Neuronal stem cell (in vitro differentiated cells): ENCODE data around the gene EFTUD2.
"Not testable (repeated sequence)": the region's sequence is repeated elsewhere in the genome, so short reads cannot be mapped to it uniquely, and the experiment has no call there.

Source experiments
- DNase-seq: peaks from one replicate; pipeline ENCODE4 v3.0.0-alpha.2; 2013; ENCODE audit warnings: low spot score
- H2AFZ ChIP-seq: one replicate; pipeline ENCODE4 v1.6.1; 2013; ENCODE audit warnings: mild to moderate bottlenecking, low read length, inconsistent platforms
- H2AK5ac ChIP-seq: 2 replicates; pipeline ENCODE4 v1.6.1; 2013; ENCODE audit warnings: low read depth, mild to moderate bottlenecking, inconsistent platforms, low read length, moderate library complexity, mixed read lengths
- H2BK120ac ChIP-seq: 2 replicates; pipeline ENCODE4 v1.6.1; 2013; ENCODE audit warnings: low read depth, mild to moderate bottlenecking, inconsistent platforms, low read length, moderate library complexity, mixed read lengths
- H2BK12ac ChIP-seq: one replicate; pipeline ENCODE4 v1.6.1; 2013; ENCODE audit warnings: low read length, inconsistent platforms
- H2BK15ac ChIP-seq: 2 replicates; pipeline ENCODE4 v1.6.1; 2013; ENCODE audit warnings: mild to moderate bottlenecking, low read length, inconsistent platforms, mixed read lengths
- H2BK5ac ChIP-seq: one replicate; pipeline ENCODE4 v1.6.1; 2013; ENCODE audit warnings: inconsistent platforms, mild to moderate bottlenecking, low read length, moderate library complexity
- H3K14ac ChIP-seq: one replicate; pipeline ENCODE4 v1.6.1; 2013; ENCODE audit warnings: low read length, inconsistent platforms
- H3K18ac ChIP-seq: 2 replicates; pipeline ENCODE4 v1.6.1; 2013; ENCODE audit warnings: low read length, inconsistent platforms
- H3K23ac ChIP-seq: 2 replicates; pipeline ENCODE4 v1.6.1; 2013; ENCODE audit warnings: low read depth, mild to moderate bottlenecking, mixed read lengths, low read length, inconsistent platforms; ENCODE audit not compliant: poor library complexity
- H3K27ac ChIP-seq: replicated peaks from 3 replicates; pipeline ENCODE4 v1.5.1; 2013; ENCODE audit warnings: low read length, inconsistent platforms
- H3K27me3 ChIP-seq, 3 experiments: 2 replicates each; pipeline ENCODE4 v1.6.1; 2013; ENCODE audit warnings: low read length in 3 of 3, mild to moderate bottlenecking in 2 of 3, inconsistent platforms in 1 of 3, low read depth in 1 of 3, mixed read lengths in 1 of 3, moderate library complexity in 1 of 3; ENCODE audit not compliant: control insufficient read depth in 3 of 3, insufficient read depth in 3 of 3
- H3K36me3 ChIP-seq, 2 donors: replicated peaks in 1 of 2; 2 replicates each; pipeline ENCODE4 v1.6.1; 2013; ENCODE audit warnings: low read length in 2 of 2; ENCODE audit not compliant: control insufficient read depth in 2 of 2, insufficient read depth in 2 of 2
- H3K4ac ChIP-seq: 2 replicates; pipeline ENCODE4 v1.6.1; 2013; ENCODE audit warnings: inconsistent platforms, mild to moderate bottlenecking, low read length, moderate library complexity
- H3K4me1 ChIP-seq, 2 donors: 1 replicate in 1 of 2; 2 replicates in 1 of 2; pipeline ENCODE4 v1.6.1; 2013; ENCODE audit warnings: low read length in 2 of 2, low read depth in 1 of 2; ENCODE audit not compliant: control insufficient read depth in 2 of 2, insufficient read depth in 1 of 2
- H3K4me2 ChIP-seq: one replicate; pipeline ENCODE4 v1.6.1; 2013; ENCODE audit warnings: mild to moderate bottlenecking, low read length, inconsistent platforms; ENCODE audit not compliant: insufficient read depth, poor library complexity, severe bottlenecking
- H3K4me3 ChIP-seq, 2 donors: 2 replicates each; pipeline ENCODE4 v1.5.1; 2013; ENCODE audit warnings: low read length in 2 of 2, mild to moderate bottlenecking in 2 of 2, inconsistent platforms in 1 of 2, moderate library complexity in 1 of 2
- H3K79me1 ChIP-seq: one replicate; pipeline ENCODE4 v1.6.1; 2013; ENCODE audit warnings: low read depth, mild to moderate bottlenecking, inconsistent platforms, low read length, moderate library complexity
- H3K9ac ChIP-seq: one replicate; pipeline ENCODE4 v1.6.1; 2013; ENCODE audit warnings: mild to moderate bottlenecking, low read depth, low read length, inconsistent platforms; ENCODE audit not compliant: poor library complexity
- H3K9me3 ChIP-seq, 2 donors: replicated peaks in 1 of 2; 2 replicates each; pipeline versions ENCODE3 to v1.6.1; 2013; ENCODE audit warnings: low read length in 2 of 2, mild to moderate bottlenecking in 2 of 2, inconsistent platforms in 1 of 2, low read depth in 1 of 2, mixed read lengths in 1 of 2, moderate library complexity in 1 of 2; ENCODE audit not compliant: control insufficient read depth in 2 of 2, insufficient read depth in 1 of 2
- H4K8ac ChIP-seq: one replicate; pipeline ENCODE4 v1.6.1; 2013; ENCODE audit warnings: low read depth, mild to moderate bottlenecking, inconsistent platforms, low read length, moderate library complexity
- H4K91ac ChIP-seq: one replicate; pipeline ENCODE4 v1.6.1; 2013; ENCODE audit warnings: low read length, low read depth, mild to moderate bottlenecking, inconsistent platforms; ENCODE audit not compliant: poor library complexity
- WGBS, 2 donors: extraction: QIAGEN DNeasy Blood & Tissue Kit; methylation state at CpG; one replicate each; pipeline ENCODE4 v1.1.7; 2013; ENCODE audit warnings: missing lambda C conversion rate in 2 of 2, mixed read lengths in 1 of 2; ENCODE audit not compliant: insufficient read length in 2 of 2, insufficient replicate concordance in 1 of 2; ENCODE audit errors: extremely low coverage in 2 of 2; 5-methylcytosine and 5-hydroxymethylcytosine counted together

EFTUD2 gene

DNA sequence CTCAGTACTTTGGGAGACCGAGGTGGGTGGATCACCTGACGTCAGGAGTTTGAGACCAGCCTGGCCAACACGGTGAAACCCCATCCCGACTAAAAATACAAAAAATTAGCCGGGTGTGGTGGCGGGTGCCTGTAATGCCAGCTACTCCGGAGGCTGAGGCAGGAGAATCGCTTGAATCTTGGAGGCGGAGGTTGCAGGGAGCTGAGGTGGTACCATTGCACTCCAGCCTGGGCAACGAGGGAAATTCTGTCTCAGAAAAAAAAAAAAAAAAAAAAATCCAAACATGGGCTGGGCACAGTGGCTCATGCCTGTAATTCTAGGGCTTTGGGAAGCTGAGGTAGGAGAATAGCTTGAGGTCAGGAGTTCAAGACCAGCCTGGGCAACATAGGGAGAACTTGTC is 46.4 kb upstream of the EFTUD2 start:
- H2AFZ ChIP-seq, H4K8ac ChIP-seq, H3K9me3 ChIP-seq, H3K27ac ChIP-seq, H2BK12ac ChIP-seq, H3K4me3 ChIP-seq, H3K14ac ChIP-seq, H2AK5ac ChIP-seq, H3K79me1 ChIP-seq, DNase-seq, H3K23ac ChIP-seq, H3K4ac ChIP-seq, H2BK15ac ChIP-seq, H4K91ac ChIP-seq, H2BK120ac ChIP-seq, H3K18ac ChIP-seq, H3K9ac ChIP-seq, H3K4me2 ChIP-seq, H3K4me1 ChIP-seq, H3K27me3 ChIP-seq, H2BK5ac ChIP-seq: not testable (repeated sequence)
- H3K36me3 ChIP-seq = peaks cover 8 to 55% of the 10 kb centered on the region in 2 donors
- WGBS, 2 donors = no CpG with 5 or more reads among the region's 10 CpGs

DNA sequence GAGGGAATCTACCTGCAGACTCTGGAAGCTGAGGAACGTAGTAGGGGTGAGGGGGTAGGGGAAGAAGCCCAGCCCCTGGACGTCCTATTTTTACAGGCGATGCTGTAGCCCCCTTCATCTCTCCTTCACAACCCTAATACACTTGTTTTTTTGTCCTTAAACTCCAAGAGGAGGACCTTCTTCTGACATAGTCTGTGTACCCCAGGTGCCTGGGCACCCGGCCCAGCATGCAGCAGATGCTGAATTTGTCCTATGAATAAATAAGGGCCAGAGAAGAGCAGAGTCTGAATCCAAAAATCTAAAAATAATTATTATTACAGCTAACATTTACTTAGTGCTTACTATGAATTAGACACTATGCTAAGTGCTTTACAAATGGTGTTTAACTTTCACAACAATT is 43.2 kb upstream of the EFTUD2 start:
- no CpG with 5 or more reads among the region's 4 CpGs for WGBS, 2 donors
- Histone ChIP-seq H3K4me2 (no peak overlapping the region), H3K27ac (no peak overlapping the region), H3K9me3 (peaks cover 1 to 16% of the 10 kb centered on the region in 2 donors), H2BK15ac (no peak overlapping the region), H2AFZ (no peak overlapping the region), H2AK5ac (no peak overlapping the region), H2BK120ac (no peak overlapping the region), H4K91ac (no peak overlapping the region), H3K4me1 (peaks cover 0 to 3% of the 10 kb centered on the region in 2 donors), H3K4me3 (no peak overlapping the region), H2BK12ac (no peak overlapping the region), H4K8ac (no peak overlapping the region), H3K36me3 (peaks cover 13 to 83% of the 10 kb centered on the region in 2 donors), H2BK5ac (no peak overlapping the region), H3K79me1 (peaks cover 5% of the 10 kb centered on the region), H3K27me3 (no peaks in the 10 kb centered on the region), H3K4ac (no peak overlapping the region), H3K9ac (no peak overlapping the region), H3K23ac (no peak overlapping the region), H3K18ac (no peak overlapping the region), H3K14ac (no peak overlapping the region)
- DNase-seq = no peak

DNA sequence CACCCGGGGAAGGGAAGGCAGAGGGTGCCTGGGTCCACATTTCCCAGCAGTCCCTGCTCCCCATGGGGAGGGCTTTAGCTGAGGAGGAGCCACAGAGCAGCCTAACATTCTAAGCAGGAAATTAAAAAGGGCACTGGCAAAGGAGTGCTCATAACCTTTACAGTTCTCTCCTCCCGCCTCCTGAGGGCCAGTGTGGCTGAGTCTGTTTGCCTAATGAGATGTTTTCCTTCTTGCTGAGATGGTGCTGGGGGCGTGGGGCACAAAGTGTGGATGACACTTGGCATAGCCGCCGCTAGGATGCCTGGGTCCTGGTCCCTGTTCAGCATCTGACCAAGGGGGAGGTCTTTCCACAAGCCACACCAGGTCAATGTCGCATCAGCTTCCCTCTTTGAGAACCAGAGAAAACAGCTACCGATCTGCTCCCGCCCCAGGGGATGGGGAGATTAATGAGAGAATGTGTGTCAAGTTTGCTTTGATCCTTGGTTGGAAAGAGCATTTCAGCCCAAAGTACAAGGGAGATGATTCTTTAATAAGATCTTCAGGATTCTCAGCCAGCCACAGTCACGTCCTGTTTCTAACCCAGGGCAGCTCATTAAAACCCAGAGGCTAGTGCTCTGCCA is 42.6 kb upstream of the EFTUD2 start:
- Histone ChIP-seq H2BK120ac (no peak overlapping the region), H2BK15ac (no peak overlapping the region), H4K8ac (no peak overlapping the region), H3K4me1 (peaks cover 0 to 3% of the 10 kb centered on the region in 2 donors), H3K18ac (no peak overlapping the region), H3K9ac (no peak overlapping the region), H2AK5ac (no peak overlapping the region), H3K9me3 (peaks cover 1 to 16% of the 10 kb centered on the region in 2 donors), H3K4me2 (no peak overlapping the region), H3K36me3 (peaks cover 13 to 89% of the 10 kb centered on the region in 2 donors), H3K79me1 (peaks cover 2% of the 10 kb centered on the region), H3K27me3 (no peaks in the 10 kb centered on the region), H4K91ac (no peak overlapping the region), H2BK5ac (no peak overlapping the region), H3K4ac (no peak overlapping the region), H3K27ac (no peak overlapping the region), H3K23ac (no peak overlapping the region), H3K14ac (no peak overlapping the region), H2AFZ (no peak overlapping the region), H3K4me3 (peak overlapping the region in 1 of 2 donors; percentile 2), H2BK12ac (no peak overlapping the region)
- DNase-seq = no peak
- no CpG with 5 or more reads among the region's 9 CpGs for WGBS, 2 donors

DNA sequence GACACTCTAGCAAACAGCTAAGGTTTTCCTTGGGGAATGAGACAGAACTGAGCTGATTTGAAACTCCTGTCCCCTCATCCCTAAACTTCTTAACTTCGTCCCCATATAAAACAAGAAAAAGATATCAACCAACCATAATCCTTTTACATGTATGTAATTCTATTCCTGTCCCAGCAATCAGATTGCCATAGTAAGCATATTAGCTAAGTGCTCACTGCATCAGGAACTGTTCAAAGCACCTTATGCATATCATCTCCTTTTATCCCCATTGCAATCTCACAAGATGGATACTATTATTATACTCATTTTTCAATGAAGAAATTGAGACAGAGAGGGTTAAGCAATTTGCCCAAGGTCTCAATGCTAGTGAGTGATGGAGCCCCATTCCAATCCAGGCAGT is 41.5 kb upstream of the EFTUD2 start:
- Histone ChIP-seq H3K36me3 (peaks cover 19 to 88% of the 10 kb centered on the region in 2 donors), H3K27ac (no peak overlapping the region), H3K14ac (no peak overlapping the region), H3K4me1 (peaks cover 0 to 3% of the 10 kb centered on the region in 2 donors), H2BK12ac (no peak overlapping the region), H3K9me3 (peaks cover 1 to 16% of the 10 kb centered on the region in 2 donors), H2BK15ac (no peak overlapping the region), H3K79me1 (peaks cover 2% of the 10 kb centered on the region), H3K23ac (no peak overlapping the region), H2BK120ac (no peak overlapping the region), H3K4ac (no peak overlapping the region), H3K4me3 (no peak overlapping the region), H3K18ac (no peak overlapping the region), H2BK5ac (no peak overlapping the region), H2AK5ac (no peak overlapping the region), H3K27me3 (no peaks in the 10 kb centered on the region), H2AFZ (no peak overlapping the region), H4K91ac (no peak overlapping the region), H3K9ac (no peak overlapping the region), H4K8ac (no peak overlapping the region), H3K4me2 (no peak overlapping the region)
- WGBS, 2 donors = 100% methylated on average over 1 of the region's 1 CpG; no CpG with 5 or more reads in 1 of the 2 donors
- DNase-seq = no peak
